GM12878 (cell line): Measurements from ENCODE around the gene SASH1. TPM values are rescaled to one million over a fixed set of nuclear protein-coding genes. Genes with fewer than 3 reads are reported as not detected.

Experiments
- ATAC-seq: fragments of 200-7000 bp; cut with Tn5 transposase; 3 replicates; pipeline ENCODE4 v1.9.1; 2020; ENCODE audit warnings: mild to moderate bottlenecking, moderate library complexity
- BruUV-seq: library from RNA; stranded (reverse); fragments of 400-500 nt; replicated peaks from 2 replicates; lab custom pipeline; 2021; lab: Mats Ljungman, UMichigan
- CTCF ChIA-PET: fragments of 300-600 bp; sonication (Branson Sonifier 250); formaldehyde crosslinking; extraction: SDS; loops from one replicate; lab custom pipeline; 2021; ENCODE audit warnings: inconsistent platforms; lab: Yijun Ruan, JAX
- POLR2A ChIA-PET: fragments of 350-600 bp; formaldehyde crosslinking; extraction: SDS; loops from one replicate; lab custom pipeline; 2021; ENCODE audit warnings: inconsistent platforms; lab: Charles Lee
- RAD21 ChIA-PET: fragments of 300-600 bp; sonication (Branson Sonifier 250); formaldehyde crosslinking; loops from one replicate; lab custom pipeline; 2023; ENCODE audit warnings: antibody characterized with exemption; ENCODE audit not compliant: unreplicated experiment; lab: Charles Lee
- SMC1A ChIA-PET: fragments of 300-600 bp; sonication (Branson Sonifier 250); formaldehyde crosslinking; loops from one replicate; lab custom pipeline; 2023; ENCODE audit not compliant: unreplicated experiment, uncharacterized antibody; lab: Charles Lee
- DNase-seq: peaks from one replicate; pipeline ENCODE4 v3.0.0-alpha.2; 2011; ENCODE audit warnings: low read depth, low spot score
- FAIRE-seq: peaks from 3 replicates; lab custom pipeline; 2011; peaks lifted over from hg19 to GRCh38; lab: Jason Lieb, UNC
- H2AFZ ChIP-seq: 2 replicates; pipeline ENCODE4 v1.6.0; 2011; ENCODE audit warnings: low read depth, low read length, control low read depth; ENCODE audit not compliant: control insufficient read depth
- H3K27ac ChIP-seq: 2 replicates; pipeline ENCODE4 v1.5.1; 2011; ENCODE audit warnings: control low read depth; ENCODE audit not compliant: control insufficient read depth, insufficient read depth
- H3K27me3 ChIP-seq, 2 experiments: replicated peaks in 1 of 2; 2 replicates each; pipeline versions ENCODE4 v1.6.0 to v1.6.1; 2011; ENCODE audit warnings: low read length in 1 of 2; ENCODE audit not compliant: control insufficient read depth in 2 of 2, insufficient read depth in 2 of 2
- H3K36me3 ChIP-seq, 2 experiments: 2 replicates each; pipeline ENCODE4 v1.5.1; 2011; ENCODE audit warnings: low read length in 1 of 2; ENCODE audit not compliant: control insufficient read depth in 2 of 2, insufficient read depth in 2 of 2
- H3K4me1 ChIP-seq: 2 replicates; pipeline ENCODE4 v1.6.1; 2011; ENCODE audit warnings: mild to moderate bottlenecking, low read length, moderate library complexity, mixed read lengths; ENCODE audit not compliant: control insufficient read depth, insufficient read depth
- H3K4me2 ChIP-seq: 2 replicates; pipeline ENCODE4 v1.6.0; 2011; ENCODE audit warnings: control low read depth; ENCODE audit not compliant: control insufficient read depth, insufficient read depth
- H3K4me3 ChIP-seq: fragments of 200-600 bp; sonication (generic); 2 replicates; pipeline ENCODE4 v1.5.1; 2016
- H3K79me2 ChIP-seq: 2 replicates; pipeline ENCODE4 v1.6.0; 2011; ENCODE audit warnings: low read length; ENCODE audit not compliant: control insufficient read depth, insufficient read depth
- H3K9ac ChIP-seq: 2 replicates; pipeline ENCODE4 v1.8.0; 2011; ENCODE audit warnings: low read length, control low read depth, mixed read lengths; ENCODE audit not compliant: control insufficient read depth, insufficient read depth
- H3K9me3 ChIP-seq: replicated peaks from 3 replicates; pipeline ENCODE4 v1.5.1; 2011; ENCODE audit warnings: mild to moderate bottlenecking, low read length; ENCODE audit not compliant: control insufficient read depth, insufficient read depth
- H4K20me1 ChIP-seq: 2 replicates; pipeline ENCODE4 v1.6.0; 2011; ENCODE audit not compliant: control insufficient read depth, insufficient read depth
- BCL11A ChIP-seq: IDR thresholded peaks from 2 replicates; pipeline ENCODE4 v1.6.1; 2011; ENCODE audit warnings: low read depth, low read length
- CHD2 ChIP-seq: IDR thresholded peaks from 2 replicates; pipeline ENCODE4 v1.6.1; 2011; ENCODE audit warnings: low read depth, low read length, improper control_type of control experiment, borderline replicate concordance
- GABPA ChIP-seq: IDR thresholded peaks from 2 replicates; pipeline ENCODE4 v1.6.1; 2014; ENCODE audit warnings: antibody characterized with exemption, low read depth, mild to moderate bottlenecking, inconsistent platforms
- IKZF2 ChIP-seq, 2 experiments: fragments of 450-650 bp; IDR thresholded peaks; 2 replicates each; pipeline ENCODE4 v1.6.1; 2017; ENCODE audit warnings: mild to moderate bottlenecking in 2 of 2, moderate library complexity in 2 of 2
- NFYB ChIP-seq: IDR thresholded peaks from 2 replicates; pipeline ENCODE4 v1.6.1; 2011; ENCODE audit warnings: low read depth, mild to moderate bottlenecking, low read length, improper control_type of control experiment, moderate library complexity; ENCODE audit not compliant: insufficient read depth
- SUPT20H ChIP-seq: IDR thresholded peaks from 2 replicates; pipeline ENCODE4 v1.6.1; 2011; ENCODE audit warnings: low read depth, mild to moderate bottlenecking, low read length, moderate library complexity, borderline replicate concordance; ENCODE audit not compliant: control insufficient read depth
- TCF3 ChIP-seq: IDR thresholded peaks from 2 replicates; pipeline ENCODE4 v1.6.1; 2012; ENCODE audit warnings: low read depth, mild to moderate bottlenecking, low read length, borderline replicate concordance; ENCODE audit not compliant: insufficient read depth
- WGBS: methylation state at CpG from one replicate; pipeline ENCODE4 v1.1.6; 2016; ENCODE audit warnings: low lambda C conversion rate; ENCODE audit not compliant: insufficient replicate concordance, insufficient coverage; ENCODE audit errors: missing lambda C conversion rate; 5-methylcytosine and 5-hydroxymethylcytosine counted together
- in situ Hi-C: fragments of 300-500 bp; cut with MboI; formaldehyde crosslinking; loops from 9 replicates; pipeline ENCODE4 v1.14.3; 2018; ENCODE audit warnings: mixed read lengths
- intact Hi-C: fragments of 100-400 bp; cut with micrococcal nuclease; formaldehyde crosslinking; loops from one replicate; pipeline ENCODE4 v1.14.2; 2022; ENCODE audit not compliant: unreplicated experiment
- polyA plus RNA-seq, 11 experiments: library from polyadenylated mRNA; depleted of rRNA in 4 of 11; unstranded in 6 of 11; stranded (reverse) in 5 of 11; fragments of >200 nt; fragmentation: Nextera tagmentation in 4 of 11; fragmentation: Illumina TruSeq in 1 of 11; extraction: Ambion mirVana in 4 of 11; extraction: Trizol in 1 of 11; gene quantifications; 1 replicate in 1 of 11; 2 replicates in 10 of 11; pipeline versions ENCODE4 v1.2.1 to v1.2.3, GENCODE V29; 2011 to 2016; ENCODE audit warnings: inconsistent platforms in 2 of 11, missing spikeins in 2 of 11, low read depth in 1 of 11
- total RNA-seq, 4 experiments: library from RNA; depleted of rRNA in 3 of 4; stranded (reverse); fragments of >200 nt in 3 of 4; fragmentation: Illumina TruSeq in 1 of 4; extraction: Trizol in 1 of 4; gene quantifications; 2 replicates each; pipeline versions ENCODE4 v1.2.1 to v1.2.3, GENCODE V29; 2013 to 2021
- TF ChIP-seq, protein P1 (sequence below): fragments of 450-650 bp; IDR thresholded peaks from 2 replicates; pipeline ENCODE4 v1.6.1; 2018; ENCODE audit warnings: borderline replicate concordance, mild to moderate bottlenecking; ENCODE audit not compliant: partially characterized antibody
- TF ChIP-seq, protein P2 (sequence below): fragments of 450-650 bp; IDR thresholded peaks from 2 replicates; pipeline ENCODE4 v1.6.1; 2017; ENCODE audit warnings: low read depth, mild to moderate bottlenecking, moderate library complexity
- TF ChIP-seq, protein P3 (sequence below): IDR thresholded peaks from 2 replicates; pipeline ENCODE4 v1.6.1; 2011; ENCODE audit warnings: borderline replicate concordance, low read depth, mild to moderate bottlenecking, moderate library complexity, low read length; ENCODE audit not compliant: insufficient read depth, poor library complexity, severe bottlenecking
- TF ChIP-seq, protein P4 (sequence below): fragments of 450-650 bp; IDR thresholded peaks from 2 replicates; pipeline ENCODE4 v1.6.1; 2016; ENCODE audit warnings: mild to moderate bottlenecking
- TF ChIP-seq, protein P5 (sequence below): fragments of 450-650 bp; IDR thresholded peaks from 2 replicates; pipeline ENCODE4 v1.6.1; 2017; ENCODE audit warnings: mild to moderate bottlenecking, moderate library complexity

The SASH1 gene
- total and polyA plus RNA-seq, 10 of the 15 experiments (the other 5 are each of a cell fraction or from before 2014, with no cell fraction given): 0.01 to 0.73 (median 0.14) TPM; not detected in 4

DNA sequence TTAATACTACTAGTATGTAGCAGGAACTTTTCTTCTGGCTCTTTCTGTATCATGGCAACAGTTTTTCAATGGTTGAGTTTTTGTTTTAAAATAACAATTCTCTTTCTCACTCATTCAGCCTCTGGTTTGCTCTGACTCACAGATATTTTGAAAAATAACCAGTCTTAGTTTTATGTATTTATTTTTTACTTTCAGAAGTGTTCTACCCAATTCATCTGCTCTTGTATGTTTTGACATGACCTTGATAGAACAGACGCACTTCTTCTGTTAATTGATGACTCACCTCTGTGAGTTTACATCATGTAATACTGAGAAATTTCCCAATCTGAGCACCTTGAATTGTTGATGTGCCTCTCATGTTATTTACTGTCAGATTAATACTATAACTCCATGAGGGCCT lies 178.9 kb downstream of the SASH1 start:
- Histone ChIP-seq H3K4me2 (no peak overlapping the region), H3K4me3 (no peak overlapping the region), H3K27ac (no peak overlapping the region), H3K36me3 (no peaks in the 10 kb centered on the region), H3K79me2 (no peaks in the 10 kb centered on the region), H3K4me1 (peaks cover 6% of the 10 kb centered on the region), H2AFZ (no peak overlapping the region), H3K27me3 (no peaks in the 10 kb centered on the region; a peak in 1 of 4 replicates), H3K9ac (no peak overlapping the region), H3K9me3 (no peaks in the 10 kb centered on the region), H4K20me1 (no peaks in the 10 kb centered on the region; the same call in 1 of the 2 replicates)
- ChIA-PET RAD21 (no interaction called here), SMC1A (no interaction called here), CTCF (no interaction called here), POLR2A (no interaction called here)
- intact Hi-C loops: no loop called here
- no peak for ATAC-seq
- no peak for DNase-seq
- no TSS peak for BruUV-seq
- in situ Hi-C loops: no loop called here
- WGBS: 81% methylated on average over 1 of the region's 1 CpG
- no peak for FAIRE-seq
- TF ChIP-seq BCL11A (no peak), IKZF2 (IDR thresholded peaks at IDR 0.05) (no peak), CHD2 (no peak), SUPT20H (no peak), GABPA (no peak), TCF3 (no peak), NFYB (no peak)
- TF ChIP-seq, protein P1, sequence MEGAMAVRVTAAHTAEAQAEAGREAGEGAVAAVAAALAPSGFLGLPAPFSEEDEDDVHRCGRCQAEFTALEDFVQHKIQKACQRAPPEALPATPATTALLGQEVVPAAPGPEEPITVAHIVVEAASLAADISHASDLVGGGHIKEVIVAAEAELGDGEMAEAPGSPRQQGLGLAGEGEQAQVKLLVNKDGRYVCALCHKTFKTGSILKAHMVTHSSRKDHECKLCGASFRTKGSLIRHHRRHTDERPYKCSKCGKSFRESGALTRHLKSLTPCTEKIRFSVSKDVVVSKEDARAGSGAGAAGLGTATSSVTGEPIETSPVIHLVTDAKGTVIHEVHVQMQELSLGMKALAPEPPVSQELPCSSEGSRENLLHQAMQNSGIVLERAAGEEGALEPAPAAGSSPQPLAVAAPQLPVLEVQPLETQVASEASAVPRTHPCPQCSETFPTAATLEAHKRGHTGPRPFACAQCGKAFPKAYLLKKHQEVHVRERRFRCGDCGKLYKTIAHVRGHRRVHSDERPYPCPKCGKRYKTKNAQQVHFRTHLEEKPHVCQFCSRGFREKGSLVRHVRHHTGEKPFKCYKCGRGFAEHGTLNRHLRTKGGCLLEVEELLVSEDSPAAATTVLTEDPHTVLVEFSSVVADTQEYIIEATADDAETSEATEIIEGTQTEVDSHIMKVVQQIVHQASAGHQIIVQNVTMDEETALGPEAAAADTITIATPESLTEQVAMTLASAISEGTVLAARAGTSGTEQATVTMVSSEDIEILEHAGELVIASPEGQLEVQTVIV: no peak
- TF ChIP-seq, protein P2, sequence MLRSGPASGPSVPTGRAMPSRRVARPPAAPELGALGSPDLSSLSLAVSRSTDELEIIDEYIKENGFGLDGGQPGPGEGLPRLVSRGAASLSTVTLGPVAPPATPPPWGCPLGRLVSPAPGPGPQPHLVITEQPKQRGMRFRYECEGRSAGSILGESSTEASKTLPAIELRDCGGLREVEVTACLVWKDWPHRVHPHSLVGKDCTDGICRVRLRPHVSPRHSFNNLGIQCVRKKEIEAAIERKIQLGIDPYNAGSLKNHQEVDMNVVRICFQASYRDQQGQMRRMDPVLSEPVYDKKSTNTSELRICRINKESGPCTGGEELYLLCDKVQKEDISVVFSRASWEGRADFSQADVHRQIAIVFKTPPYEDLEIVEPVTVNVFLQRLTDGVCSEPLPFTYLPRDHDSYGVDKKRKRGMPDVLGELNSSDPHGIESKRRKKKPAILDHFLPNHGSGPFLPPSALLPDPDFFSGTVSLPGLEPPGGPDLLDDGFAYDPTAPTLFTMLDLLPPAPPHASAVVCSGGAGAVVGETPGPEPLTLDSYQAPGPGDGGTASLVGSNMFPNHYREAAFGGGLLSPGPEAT: no peak
- TF ChIP-seq, protein P3, sequence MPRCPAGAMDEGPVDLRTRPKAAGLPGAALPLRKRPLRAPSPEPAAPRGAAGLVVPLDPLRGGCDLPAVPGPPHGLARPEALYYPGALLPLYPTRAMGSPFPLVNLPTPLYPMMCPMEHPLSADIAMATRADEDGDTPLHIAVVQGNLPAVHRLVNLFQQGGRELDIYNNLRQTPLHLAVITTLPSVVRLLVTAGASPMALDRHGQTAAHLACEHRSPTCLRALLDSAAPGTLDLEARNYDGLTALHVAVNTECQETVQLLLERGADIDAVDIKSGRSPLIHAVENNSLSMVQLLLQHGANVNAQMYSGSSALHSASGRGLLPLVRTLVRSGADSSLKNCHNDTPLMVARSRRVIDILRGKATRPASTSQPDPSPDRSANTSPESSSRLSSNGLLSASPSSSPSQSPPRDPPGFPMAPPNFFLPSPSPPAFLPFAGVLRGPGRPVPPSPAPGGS: no peak
- TF ChIP-seq, protein P4, sequence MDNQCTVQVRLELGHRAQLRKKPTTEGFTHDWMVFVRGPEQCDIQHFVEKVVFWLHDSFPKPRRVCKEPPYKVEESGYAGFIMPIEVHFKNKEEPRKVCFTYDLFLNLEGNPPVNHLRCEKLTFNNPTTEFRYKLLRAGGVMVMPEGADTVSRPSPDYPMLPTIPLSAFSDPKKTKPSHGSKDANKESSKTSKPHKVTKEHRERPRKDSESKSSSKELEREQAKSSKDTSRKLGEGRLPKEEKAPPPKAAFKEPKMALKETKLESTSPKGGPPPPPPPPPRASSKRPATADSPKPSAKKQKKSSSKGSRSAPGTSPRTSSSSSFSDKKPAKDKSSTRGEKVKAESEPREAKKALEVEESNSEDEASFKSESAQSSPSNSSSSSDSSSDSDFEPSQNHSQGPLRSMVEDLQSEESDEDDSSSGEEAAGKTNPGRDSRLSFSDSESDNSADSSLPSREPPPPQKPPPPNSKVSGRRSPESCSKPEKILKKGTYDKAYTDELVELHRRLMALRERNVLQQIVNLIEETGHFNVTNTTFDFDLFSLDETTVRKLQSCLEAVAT: no peak
- TF ChIP-seq, protein P5, sequence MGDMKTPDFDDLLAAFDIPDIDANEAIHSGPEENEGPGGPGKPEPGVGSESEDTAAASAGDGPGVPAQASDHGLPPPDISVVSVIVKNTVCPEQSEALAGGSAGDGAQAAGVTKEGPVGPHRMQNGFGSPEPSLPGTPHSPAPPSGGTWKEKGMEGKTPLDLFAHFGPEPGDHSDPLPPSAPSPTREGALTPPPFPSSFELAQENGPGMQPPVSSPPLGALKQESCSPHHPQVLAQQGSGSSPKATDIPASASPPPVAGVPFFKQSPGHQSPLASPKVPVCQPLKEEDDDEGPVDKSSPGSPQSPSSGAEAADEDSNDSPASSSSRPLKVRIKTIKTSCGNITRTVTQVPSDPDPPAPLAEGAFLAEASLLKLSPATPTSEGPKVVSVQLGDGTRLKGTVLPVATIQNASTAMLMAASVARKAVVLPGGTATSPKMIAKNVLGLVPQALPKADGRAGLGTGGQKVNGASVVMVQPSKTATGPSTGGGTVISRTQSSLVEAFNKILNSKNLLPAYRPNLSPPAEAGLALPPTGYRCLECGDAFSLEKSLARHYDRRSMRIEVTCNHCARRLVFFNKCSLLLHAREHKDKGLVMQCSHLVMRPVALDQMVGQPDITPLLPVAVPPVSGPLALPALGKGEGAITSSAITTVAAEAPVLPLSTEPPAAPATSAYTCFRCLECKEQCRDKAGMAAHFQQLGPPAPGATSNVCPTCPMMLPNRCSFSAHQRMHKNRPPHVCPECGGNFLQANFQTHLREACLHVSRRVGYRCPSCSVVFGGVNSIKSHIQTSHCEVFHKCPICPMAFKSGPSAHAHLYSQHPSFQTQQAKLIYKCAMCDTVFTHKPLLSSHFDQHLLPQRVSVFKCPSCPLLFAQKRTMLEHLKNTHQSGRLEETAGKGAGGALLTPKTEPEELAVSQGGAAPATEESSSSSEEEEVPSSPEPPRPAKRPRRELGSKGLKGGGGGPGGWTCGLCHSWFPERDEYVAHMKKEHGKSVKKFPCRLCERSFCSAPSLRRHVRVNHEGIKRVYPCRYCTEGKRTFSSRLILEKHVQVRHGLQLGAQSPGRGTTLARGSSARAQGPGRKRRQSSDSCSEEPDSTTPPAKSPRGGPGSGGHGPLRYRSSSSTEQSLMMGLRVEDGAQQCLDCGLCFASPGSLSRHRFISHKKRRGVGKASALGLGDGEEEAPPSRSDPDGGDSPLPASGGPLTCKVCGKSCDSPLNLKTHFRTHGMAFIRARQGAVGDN: no peak
